Neutrophil (primary cell): ENCODE measurements around the gene ARL5A.

Experiments
- H3K27ac ChIP-seq: fragments of 200-600 bp; sonication (generic); 2 replicates; pipeline ENCODE4 v1.5.1; 2016; ENCODE audit warnings: mild to moderate bottlenecking, moderate library complexity
- H3K27me3 ChIP-seq: fragments of 200-600 bp; sonication (generic); 2 replicates; pipeline ENCODE4 v1.6.0; 2016; ENCODE audit warnings: mild to moderate bottlenecking
- H3K36me3 ChIP-seq: fragments of 200-600 bp; sonication (generic); 2 replicates; pipeline ENCODE4 v1.5.1; 2017
- H3K4me1 ChIP-seq, 2 experiments: fragments of 200-600 bp in 1 of 2; sonication (generic) in 1 of 2; 1 replicate in 1 of 2; 2 replicates in 1 of 2; pipeline versions ENCODE4 v1.5.1 to v1.6.1; 2013 to 2016; ENCODE audit warnings: low read depth in 1 of 2, low read length in 1 of 2, mild to moderate bottlenecking in 1 of 2, moderate library complexity in 1 of 2; ENCODE audit not compliant: control insufficient read depth in 1 of 2, insufficient read depth in 1 of 2
- H3K4me3 ChIP-seq, 2 experiments: fragments of 200-600 bp in 1 of 2; sonication (generic) in 1 of 2; 1 replicate in 1 of 2; 2 replicates in 1 of 2; pipeline ENCODE4 v1.5.1; 2013 to 2016; ENCODE audit warnings: low read depth in 1 of 2, low read length in 1 of 2, mild to moderate bottlenecking in 1 of 2, moderate library complexity in 1 of 2
- H3K9me3 ChIP-seq: fragments of 200-600 bp; sonication (generic); 2 replicates; pipeline ENCODE4 v1.5.1; 2016
- CTCF ChIP-seq: fragments of 200-600 bp; sonication (generic); IDR thresholded peaks from 2 replicates; pipeline ENCODE4 v1.5.1; 2016; ENCODE audit warnings: antibody characterized with exemption

ARL5A gene

GRCh38 chr2:151754253-151754897 is 73.8 kb downstream of the ARL5A start:
- H3K27ac ChIP-seq: no peak overlapping the region
- TF ChIP-seq CTCF: no peak
- no peaks in the 10 kb centered on the region for H3K27me3 ChIP-seq
- H3K9me3 ChIP-seq: no peaks in the 10 kb centered on the region
- H3K4me3 ChIP-seq: no peak overlapping the region
- H3K36me3 ChIP-seq: no peaks in the 10 kb centered on the region
- no peaks in the 10 kb centered on the region for H3K4me1 ChIP-seq

GRCh38 chr2:151753540-151753939 is 74.7 kb downstream of the ARL5A start:
- Histone ChIP-seq H3K36me3 (no peaks in the 10 kb centered on the region), H3K4me3 (no peak overlapping the region), H3K27me3 (no peaks in the 10 kb centered on the region), H3K9me3 (no peaks in the 10 kb centered on the region), H3K27ac (no peak overlapping the region), H3K4me1 (no peaks in the 10 kb centered on the region)
- no peak for TF ChIP-seq CTCF
